HG02884 (cell line): ENCODE measurements around the gene EPB41L4A.
"Not testable (repeated sequence)": the region's sequence is repeated elsewhere in the genome, so short reads cannot be mapped to it uniquely, and the experiment has no call there.

Experiments
- ATAC-seq: cut with Tn5 transposase; IDR thresholded peaks from one replicate; pipeline ENCODE4 v1.9.1; 2021; ENCODE audit warnings: mild to moderate bottlenecking, moderate library complexity; ENCODE audit not compliant: unreplicated experiment

Gene EPB41L4A

DNA sequence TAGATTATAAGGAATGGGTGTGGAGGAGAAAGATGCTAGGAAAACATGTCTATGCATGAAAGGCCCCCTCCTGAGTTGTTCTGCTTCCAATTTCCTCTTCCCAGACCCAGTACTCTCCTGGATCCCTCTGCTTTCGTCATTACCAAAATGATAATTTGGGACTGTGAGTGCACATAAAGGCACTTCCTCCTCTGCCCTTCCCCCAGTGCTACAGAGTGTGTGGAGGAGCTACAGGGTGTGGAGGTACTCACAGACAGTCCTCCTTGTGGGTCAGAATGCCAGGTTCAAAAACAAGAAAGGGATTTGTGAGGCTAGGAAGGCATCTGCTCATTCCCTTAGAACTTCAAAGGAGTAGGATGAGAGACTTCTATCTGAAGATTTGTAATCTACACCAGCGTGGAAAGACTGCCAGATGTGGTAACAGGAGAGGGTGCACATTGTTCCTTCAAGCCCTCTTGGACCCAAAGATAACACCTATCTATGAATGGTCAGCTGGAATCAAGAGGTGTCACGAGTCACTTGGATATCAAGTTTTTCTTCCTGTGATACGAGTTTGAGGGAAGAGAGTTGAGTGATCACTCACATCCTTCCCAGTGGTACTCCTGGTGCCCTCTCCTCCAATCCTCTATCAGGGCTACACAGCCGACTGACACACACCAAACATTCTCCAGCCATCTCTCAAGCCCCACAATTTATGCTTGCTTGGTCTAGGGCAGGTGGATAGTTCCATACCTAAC is 201.1 kb downstream of the EPB41L4A start:
- ATAC-seq = no peak

DNA sequence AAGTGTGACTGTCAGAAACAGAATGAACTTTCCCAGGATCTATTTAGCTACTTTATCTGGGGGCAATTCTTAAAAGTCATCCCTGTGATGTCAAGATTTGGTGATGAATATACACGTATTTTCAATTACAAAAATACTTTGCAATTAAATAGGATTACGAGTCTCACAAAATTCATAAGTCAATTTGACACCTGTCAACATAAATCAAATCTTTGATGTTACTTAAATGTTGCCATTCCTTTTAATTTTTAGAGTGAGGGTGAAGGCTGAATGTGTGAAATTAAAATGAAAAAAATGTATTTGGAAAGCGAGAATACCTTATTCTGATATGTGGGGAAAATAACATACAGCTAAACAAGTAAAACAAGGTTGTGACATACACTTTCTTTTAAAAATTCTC is 202.9 kb downstream of the EPB41L4A start:
- no peak for ATAC-seq

DNA sequence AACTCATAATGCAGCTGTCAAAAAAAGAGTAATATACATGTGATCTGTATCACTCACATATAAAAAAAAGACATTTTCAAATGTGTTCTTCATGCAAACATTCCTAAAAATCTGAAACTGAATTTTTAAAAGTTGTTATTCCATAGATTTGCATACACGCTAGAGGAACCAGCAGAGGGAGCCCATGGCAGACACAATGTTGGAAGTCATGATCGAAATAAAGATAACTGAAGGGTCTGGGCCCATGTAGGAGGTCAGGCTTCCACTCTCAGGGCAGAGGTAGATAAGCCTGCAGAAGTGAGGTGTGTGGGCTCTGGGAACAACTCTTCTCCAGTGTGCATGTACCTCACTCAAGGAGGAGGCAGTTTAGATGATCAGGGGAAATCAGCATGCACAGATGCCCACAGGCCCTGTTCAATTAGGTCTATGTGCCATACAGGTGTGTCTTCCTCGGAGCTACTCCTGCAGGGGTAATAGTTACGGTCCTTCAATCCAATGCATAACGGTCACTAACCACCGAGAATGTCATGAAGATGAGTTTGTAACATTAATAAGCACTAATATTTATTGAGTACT is 208.6 kb downstream of the EPB41L4A start:
- no peak for ATAC-seq

DNA sequence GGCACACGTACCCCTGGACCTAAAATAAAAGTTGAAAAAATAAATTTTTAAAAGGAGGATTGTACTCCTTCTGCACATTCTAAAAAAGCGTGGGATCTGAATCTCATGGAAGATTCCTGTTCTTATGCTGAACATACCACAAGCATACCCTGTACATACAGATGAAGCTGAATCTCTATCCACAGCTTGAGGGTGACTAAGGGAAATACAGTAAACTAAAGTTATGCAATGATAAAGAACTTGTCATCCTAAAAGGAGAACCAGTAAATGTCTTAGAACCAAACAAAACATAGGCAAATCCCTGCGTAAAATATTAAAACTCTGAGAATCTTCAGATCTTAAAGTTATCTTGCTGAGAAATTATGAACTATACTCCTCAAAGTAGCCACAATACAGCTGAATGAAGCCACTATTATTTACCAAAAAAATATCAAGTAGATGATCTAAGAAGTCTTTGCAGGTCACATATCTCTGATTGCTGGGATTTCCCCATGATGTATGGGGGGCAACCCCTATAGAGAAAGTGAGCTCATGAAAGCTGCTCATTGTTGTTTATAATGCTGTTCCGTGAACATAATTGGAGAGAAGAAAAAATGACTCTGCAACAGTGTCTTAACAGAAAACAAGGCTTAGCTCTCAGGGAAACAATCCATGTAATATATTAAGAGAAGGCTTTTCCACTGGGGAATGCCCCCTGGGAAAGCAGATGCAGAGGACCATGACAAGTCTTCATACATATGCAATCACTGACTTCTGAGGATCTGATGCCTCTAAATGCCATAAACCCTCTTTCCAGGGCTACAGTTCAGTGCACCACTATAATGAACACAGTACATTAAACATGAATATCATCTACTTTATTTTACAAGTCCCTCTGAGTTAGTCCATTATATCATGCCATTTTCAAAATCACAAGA is 210.1 kb downstream of the EPB41L4A start:
- ATAC-seq = no peak

DNA sequence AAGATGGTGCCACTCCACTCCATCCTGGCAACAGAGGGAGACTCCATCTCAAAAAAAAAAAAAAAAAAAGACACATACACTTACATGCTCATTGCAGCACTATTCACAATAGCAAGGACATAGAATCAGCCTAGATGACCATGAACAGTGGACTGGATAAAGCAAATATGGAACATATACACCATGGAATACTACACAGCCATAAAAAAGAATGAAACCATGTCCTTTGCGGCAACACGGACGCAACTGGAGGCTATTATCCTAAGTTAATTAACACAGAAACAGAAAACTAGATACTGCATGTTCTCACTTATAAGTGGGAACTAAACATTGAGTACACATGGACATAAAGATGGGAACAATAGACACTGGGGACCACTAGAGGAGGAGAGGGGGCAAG is 210.9 kb downstream of the EPB41L4A start:
- not testable (repeated sequence) for ATAC-seq

DNA sequence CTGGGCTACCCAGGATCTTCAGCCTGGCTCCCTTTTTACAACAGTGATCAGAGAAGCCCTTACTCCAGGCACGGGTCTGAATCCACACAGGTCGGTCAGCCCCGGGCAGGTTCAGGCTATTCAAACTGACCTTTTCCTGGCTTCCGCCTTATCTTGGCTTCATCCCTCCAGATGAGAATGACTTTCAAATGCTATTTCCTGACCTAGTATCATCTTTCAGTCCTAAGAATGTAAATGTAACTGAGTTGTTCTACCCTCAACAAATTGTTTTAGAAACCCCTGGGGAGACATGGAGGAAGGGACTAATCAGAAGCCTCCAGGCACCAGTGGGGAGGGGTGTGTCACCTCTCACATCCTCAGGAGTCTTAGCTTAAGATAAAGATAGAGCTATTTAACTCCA is 213.2 kb downstream of the EPB41L4A start:
- no peak for ATAC-seq

DNA sequence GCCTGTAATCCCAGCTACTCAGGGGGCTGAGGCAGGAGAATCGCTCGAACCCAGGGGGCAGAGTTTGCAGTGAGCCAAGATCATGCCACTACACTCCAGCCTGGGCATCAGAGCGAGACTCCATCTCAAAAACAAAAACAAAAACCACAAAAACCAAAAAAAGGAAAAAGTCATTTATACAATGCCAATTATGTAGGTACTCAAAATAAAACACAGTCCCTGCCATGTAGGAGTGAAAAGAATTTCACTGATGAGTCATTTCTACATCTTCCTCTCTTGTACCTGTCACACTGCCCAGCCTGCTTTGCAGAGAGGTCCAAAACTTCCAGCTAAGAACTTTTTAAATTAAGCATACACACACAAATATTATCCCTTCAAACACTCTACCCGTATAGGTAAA is 215.8 kb downstream of the EPB41L4A start:
- peak; percentile 77 for ATAC-seq

DNA sequence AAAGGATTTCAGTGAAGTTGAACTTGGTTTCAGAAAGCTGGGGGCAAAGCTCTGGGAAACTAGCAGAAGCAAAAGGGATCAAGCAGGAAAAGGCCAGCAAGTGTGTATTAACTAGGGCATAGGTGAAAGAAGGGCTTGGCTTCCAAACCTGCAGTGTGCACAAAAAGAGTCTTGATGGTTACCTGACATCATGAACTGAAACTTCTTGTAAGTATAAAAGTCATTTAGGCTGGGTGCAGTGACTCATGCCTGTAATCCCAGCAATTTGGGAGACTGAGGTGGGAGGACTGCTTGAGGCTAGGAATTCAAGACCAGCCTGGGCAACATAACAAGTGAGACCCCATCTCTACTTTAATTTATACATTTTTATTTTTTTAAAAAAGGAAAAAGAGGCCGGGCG is 216.4 kb downstream of the EPB41L4A start:
- no peak for ATAC-seq

DNA sequence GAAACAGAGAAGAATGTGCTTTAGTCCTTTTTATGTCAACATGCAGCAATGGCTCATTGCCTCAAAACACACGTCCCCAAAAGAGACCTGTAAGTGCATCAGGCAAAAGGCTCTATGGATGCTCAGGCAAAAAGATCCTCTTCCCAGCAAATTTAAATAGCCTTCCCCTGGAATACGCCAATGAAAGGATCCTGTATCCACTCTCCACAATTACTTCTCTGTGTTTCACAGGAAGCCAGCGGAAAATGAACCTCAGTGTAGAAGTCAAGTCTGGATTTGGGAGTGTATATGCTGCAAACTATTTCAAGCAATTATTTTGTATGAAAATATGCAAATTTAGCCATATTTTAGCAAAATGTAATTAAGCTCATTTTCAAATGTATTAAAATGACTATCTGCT is 217.9 kb downstream of the EPB41L4A start:
- ATAC-seq = no peak

DNA sequence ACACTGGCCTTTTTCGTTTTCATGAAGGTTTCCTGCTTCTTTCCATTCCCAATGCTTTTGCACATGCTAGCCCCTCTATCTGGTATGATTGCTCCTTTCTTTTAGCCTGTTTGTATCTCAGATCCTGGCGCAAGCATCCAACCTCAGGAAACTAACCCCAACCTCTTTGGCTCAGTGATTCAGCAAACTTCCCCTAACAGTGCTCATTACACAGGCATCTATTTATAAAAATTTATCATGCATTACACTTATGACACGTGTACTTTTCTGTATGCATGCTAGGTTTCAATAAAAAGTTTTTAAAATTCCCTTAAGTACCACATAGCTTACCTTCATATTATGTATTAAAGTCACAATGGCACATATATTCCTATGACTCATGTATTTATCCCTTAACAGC is 218.9 kb downstream of the EPB41L4A start:
- no peak for ATAC-seq

DNA sequence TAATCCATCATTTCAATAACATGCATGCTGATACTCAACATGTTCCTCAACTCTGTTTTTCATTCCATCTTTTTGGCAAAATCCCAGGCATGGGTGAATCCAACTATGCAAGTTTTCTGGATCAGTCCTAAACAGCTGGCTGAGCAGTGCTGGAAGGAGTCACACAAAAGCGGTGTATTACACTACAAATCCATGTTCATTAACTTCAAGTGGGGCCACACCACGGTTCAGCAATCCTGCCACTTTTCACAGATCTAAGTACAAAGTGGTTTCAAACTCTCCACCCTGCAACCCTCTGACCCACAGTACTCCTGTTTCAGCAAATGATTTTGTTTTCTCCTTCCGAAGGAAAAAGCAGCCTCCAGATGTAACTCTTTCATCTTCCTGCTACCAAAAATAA is 222.5 kb downstream of the EPB41L4A start:
- no peak for ATAC-seq

DNA sequence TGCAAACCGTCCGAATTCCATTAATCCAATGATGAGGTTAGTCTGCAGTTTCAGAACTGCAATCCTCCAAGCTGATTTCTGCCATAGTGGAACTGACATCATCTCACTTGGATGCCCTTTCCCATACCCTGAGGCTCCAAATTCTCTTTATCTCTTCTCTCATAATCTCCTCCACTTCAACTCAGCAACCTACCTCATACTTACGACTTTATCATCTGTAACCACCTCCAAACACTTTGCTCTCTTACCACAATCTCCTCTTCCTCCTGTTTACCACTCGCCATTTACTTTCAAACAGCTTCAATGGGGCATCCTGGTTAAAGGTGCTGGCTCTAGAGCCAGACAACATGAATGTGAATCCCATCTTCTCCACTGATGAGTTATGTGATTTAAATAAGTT is 223.2 kb downstream of the EPB41L4A start:
- no peak for ATAC-seq

DNA sequence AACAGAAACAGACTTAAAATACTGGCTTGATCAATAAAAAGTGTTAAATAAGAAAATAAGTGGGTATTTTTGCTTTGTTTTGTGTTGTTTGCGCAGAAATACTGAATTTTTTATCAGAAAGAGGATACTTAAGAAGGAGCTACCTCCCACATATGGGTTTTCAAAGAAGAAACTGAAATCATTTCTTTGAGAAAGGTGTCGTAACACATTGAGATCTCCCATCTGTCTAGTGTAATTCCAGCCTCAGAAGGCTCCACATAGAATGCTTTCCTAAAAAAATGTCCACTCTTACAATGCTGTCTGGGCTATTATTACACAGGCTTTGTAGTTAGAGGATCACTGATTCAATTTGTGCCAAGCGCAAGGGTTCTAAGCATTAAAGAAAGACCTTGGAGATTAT is 226.2 kb downstream of the EPB41L4A start:
- ATAC-seq = no peak

DNA sequence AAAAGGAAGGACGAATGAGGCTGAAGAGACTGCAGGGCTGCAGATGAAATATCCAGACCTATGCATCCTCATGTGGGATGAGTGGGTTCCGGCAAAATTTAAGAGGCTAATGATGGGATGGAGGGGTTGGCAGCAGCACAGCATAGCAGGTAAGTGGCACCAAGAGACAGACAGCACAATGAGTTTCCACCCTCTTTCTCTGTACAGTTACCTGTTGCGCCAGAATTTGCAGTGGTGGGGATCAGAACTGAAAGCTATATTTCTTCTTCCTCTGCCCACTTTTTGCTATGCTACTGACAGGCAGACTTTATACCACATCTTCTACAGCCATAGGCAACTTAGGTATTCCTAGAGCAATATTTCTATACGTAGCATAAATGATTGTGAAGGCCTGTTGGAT is 227.0 kb downstream of the EPB41L4A start:
- ATAC-seq = no peak

DNA sequence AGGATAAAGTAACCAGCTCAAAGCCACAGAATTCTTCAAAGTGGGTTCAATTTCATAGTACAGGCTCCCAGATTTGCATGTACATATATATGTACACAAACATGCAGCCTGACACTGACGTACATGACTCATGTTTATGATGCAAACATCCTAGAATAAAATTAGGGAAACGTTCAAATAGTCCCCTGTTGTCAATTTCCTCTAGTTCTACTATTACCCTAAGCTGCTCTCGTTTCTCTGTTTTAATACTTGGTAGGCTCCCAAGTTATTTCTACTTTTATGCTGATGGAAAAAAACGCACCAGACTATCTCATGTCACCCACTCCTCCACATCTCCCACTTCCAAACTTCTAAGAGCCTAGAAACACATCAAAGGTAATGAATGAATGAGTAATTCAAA is 229.7 kb downstream of the EPB41L4A start:
- ATAC-seq = no peak

DNA sequence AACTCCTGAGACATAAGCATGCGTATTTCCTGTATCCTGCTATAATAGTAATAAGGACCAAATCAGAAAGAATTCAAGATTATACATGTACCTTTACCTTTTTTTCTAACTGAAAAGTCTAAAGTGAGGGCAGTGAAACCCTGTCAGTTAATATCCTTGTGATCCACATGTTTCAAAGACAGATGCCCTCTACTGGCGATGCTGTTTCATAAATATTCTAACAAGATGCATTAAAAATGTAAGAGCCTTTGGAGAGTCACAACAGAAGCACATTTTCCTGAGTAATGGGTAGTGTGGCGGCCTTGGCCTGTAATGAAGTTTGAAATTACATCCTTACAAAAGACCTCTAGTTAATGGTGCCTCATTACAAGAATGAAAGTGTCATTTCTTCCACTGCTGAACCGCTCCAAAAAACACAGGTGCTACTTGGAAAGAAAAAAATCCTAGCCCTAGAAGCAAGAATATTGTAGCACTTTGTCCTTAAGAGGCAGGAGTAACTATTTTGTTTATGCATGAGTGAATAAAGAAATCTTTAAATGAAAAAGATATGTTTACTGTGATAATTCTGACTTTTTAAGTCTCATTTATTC is 232.6 kb downstream of the EPB41L4A start:
- no peak for ATAC-seq

DNA sequence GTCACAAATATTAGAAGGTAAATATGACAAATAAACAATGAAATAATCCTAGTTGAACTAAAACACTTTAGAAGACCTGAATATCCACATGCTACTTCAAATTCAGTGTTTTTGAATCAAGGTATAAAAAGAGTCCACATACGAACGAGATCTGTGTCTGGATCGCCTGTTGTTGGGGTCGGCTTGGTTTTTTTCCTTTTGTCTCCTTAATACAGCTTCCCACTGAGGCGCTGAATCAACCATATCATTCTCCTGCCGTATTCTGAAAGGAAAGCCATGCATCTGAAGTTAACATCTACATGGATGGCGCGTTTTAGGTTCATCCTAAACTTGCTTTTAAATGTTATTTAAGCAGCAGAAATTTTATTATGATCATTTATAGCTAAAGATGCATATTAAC is 235.2 kb downstream of the EPB41L4A start:
- ATAC-seq = no peak

DNA sequence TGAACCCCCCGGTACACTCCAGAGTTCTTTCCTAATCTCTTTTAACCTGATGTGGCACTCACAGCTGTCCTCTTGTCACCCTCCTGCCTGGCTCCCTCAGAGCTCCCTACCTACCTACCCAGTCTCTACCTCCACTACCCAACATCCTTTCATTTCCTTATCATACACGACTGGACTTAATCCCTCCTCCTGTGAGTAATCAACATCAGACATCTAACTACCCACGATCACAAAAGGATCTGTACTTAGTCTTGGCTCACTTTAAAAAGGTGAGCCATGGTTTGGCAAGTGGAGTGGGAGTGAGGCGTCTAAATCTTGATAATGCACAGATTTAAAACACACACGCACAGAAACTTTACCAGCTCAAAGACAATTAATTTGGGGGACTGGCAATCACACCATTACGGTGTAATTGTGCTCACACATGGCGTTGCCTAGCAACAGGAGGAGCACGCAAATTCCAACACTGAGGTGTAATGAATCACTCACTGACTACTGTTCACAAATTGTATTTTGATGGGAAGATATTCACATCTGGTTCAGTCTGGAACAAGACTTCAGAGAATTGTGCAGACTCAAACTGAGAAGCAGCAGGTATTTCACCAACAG is 235.9 kb downstream of the EPB41L4A start:
- ATAC-seq = no peak

DNA sequence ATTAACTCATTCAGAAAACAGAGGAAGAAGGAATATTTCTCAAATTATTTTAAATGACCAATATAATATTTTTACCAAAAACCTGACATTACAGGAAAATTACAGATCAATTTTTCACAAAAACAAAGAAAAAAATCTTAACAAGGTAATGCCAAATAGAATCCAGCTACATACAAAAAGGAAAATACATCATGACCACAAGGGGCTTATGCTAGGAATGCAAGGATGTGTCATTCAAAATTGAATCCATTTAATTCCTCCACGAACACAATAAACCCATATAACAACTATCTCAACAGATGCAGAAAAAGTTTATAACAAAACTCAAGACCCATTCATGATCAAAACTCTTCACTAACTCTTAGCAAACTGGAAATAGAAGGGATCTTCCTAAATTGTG is 239.8 kb downstream of the EPB41L4A start:
- ATAC-seq = no peak

DNA sequence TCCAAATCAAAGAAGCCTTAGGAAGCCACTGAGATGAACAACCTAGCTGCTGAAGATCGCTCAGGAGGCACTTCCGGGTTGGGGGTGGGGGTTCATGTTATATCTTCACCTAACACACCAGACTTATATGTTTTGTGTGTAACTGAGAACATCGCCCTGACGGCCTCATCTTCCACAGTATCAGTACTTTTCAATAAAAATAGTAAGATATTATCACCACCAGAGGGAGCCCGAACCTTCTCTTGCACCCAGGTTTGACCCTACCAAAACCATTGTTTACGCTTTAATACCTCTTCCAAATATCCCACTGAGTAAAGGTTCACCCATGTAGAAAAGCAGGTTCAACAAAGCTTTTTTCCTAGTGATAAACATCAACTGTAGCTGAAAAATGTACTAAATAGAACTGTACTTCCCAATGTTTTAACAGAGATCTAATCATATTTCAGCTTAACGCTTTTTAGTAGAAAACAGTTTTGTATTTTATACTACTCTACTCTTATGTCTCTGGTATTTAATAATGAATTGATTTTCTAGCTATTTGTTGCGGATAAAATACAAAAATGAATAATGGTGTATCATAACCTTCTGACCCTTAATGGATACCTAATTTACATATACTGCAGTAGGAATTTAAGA is 244.0 kb downstream of the EPB41L4A start:
- peak; percentile 82 for ATAC-seq
